Coronary artery (tissue), 2 donors: ENCODE results near the gene TTLL9.
A peak's percentile ranks its signal among the peaks of the same experiment; 100 is the strongest.

Experiments used
- DNase-seq: peaks from one replicate; pipeline ENCODE4 v3.0.0-alpha.2; 2017; ENCODE audit warnings: low spot score
- H3K27ac ChIP-seq, 2 donors: fragments of 200-600 bp; sonication (generic); one replicate each; pipeline ENCODE4 v1.5.1; 2016 to 2019
- H3K4me3 ChIP-seq: fragments of 200-600 bp; sonication (generic); 2 replicates; pipeline ENCODE4 v1.5.1; 2016; ENCODE audit warnings: mild to moderate bottlenecking, moderate library complexity
- CTCF ChIP-seq: fragments of 200-600 bp; sonication (generic); IDR thresholded peaks from one replicate; pipeline ENCODE4 v1.5.1; 2019; ENCODE audit warnings: antibody characterized with exemption

The TTLL9 gene

DNA sequence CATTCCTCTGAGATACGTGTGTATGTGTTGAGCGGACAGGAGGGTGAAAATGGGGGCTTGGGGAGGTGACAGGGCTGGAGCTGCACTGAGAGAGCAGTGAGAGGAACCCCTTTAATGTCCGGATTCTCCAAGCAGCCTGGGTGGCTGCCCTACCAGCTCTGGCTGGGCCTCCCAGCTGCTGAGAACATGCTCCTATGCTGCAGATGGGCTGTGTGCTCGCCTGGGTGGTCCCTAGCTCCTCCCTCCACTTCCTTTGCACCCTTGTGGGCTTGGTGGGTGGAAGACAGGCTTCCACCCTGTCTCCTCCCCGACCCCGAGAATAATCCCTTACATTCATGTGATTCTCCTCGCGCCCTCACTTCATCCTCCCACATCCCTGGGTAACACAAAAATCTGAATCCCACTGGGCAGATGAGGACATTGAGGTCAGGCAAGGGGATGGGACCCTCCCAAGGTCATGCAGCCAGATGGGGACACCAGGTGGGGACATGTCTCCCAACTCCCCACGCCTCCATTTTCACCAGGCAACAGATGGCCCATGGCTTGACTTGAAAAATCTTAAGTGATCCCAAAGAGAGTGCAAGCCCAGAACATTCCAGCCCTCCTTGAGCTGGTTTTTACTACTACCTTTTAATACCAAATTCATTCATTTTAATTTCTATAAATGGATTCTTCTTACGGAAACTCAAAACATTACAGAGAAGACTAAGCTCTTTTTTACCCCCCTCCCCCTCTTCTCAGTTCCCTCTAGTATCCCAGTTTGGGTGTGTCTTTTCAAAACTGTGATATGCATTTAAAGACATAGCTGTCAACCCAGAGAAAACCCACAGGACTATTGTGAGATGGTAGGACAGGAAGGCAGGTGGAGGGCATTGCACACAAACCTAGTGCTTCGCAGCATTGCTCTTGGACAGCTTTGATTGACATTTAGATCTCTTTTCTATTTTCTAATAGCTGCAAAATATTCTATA is 86.4 kb downstream of the TTLL9 start:
- H3K4me3 ChIP-seq = no peak overlapping the region
- no peak for DNase-seq
- H3K27ac ChIP-seq = no peak overlapping the region
- TF ChIP-seq CTCF = no peak

DNA sequence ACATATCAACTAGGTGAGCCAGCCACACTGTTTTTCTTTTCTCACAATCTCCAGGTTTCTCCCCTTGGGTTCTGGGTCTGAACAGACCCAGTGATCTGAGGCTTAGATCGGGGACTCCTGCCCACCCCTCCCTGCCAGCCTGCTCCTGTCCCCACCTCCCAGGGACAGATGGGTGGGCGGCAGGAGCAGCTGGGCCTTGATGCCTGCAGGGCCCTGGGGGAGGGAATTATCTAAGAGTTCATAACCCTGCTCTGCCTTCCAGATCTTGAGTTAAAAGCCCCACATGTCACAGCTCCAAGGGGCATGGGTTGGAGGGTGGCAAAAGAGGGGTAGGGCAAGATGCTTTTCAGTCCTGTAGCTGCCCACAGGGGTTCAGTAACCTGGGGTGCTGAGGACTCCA is 92.3 kb downstream of the TTLL9 start:
- H3K4me3 ChIP-seq = no peak overlapping the region
- DNase-seq = no peak
- H3K27ac ChIP-seq = no peak overlapping the region
- TF ChIP-seq CTCF = no peak

- TF ChIP-seq CTCF = no peak
- no peak overlapping the region for H3K4me3 ChIP-seq
- no peak overlapping the region for H3K27ac ChIP-seq
- DNase-seq = no peak
These were observed 93.5 kb downstream of the TTLL9 start for GRCh38 chr20:31963889-31964288.

DNA sequence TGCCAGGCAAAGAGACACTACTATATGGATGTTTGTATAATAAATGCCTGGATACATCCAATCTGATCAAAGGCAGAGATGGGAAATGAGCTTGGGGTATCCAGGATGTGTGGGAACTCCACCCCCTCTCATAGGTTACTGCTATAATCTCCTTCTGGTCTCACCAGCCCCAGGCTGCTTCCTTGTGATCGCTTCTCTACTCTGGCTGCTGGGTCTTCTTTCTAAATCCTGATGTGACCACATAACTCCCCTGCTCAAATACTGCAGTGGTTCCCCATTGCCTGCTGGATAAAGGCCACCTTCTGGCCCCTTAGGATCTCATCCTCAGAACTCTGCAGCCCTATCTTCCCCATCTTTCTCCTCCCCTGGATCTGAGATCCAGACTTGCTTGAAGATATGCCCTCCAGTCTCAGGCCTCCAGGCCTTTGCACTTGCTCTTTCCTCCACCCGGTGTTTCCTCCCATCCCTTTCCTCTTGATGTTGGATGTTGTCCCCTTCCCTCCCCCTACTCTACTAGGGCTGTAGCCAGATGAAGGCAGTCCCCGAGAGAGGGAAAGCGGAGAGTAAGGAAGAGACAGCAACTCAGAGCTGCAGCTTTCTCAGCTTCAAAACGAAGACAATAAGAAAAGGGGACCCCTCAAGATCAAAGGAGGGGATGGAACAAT is 96.7 kb downstream of the TTLL9 start:
- no peak for DNase-seq
- Histone ChIP-seq H3K27ac (no peak overlapping the region), H3K4me3 (no peak overlapping the region)
- no peak for TF ChIP-seq CTCF

GRCh38 chr20:31967830-31968249 is 97.4 kb downstream of the TTLL9 start, which contains the start of gene XKR7:
TSS of gene XKR7 (plus strand) at chr20:31968151. CDS start at chr20:31968176, 25 bp downstream.
- Histone ChIP-seq H3K27ac (no peak within 1 kb of the TSS), H3K4me3 (peak within 1 kb of the TSS; percentile 59)
- no peak for TF ChIP-seq CTCF
- DNase-seq = no peak

- no peak for DNase-seq
- peak overlapping the region; percentile 59 for H3K4me3 ChIP-seq
- TF ChIP-seq CTCF = no peak
- no peak overlapping the region for H3K27ac ChIP-seq
These were observed 98.1 kb downstream of the TTLL9 start for GRCh38 chr20:31968291-31969126.
